D721Med (cell line): Measurements from ENCODE around the gene GALNT12.

Source experiments
- DNase-seq: peaks from one replicate; pipeline ENCODE4 v3.0.0; 2011; ENCODE audit warnings: low spot score; ENCODE audit not compliant: insufficient read length
- FAIRE-seq: peaks from 2 replicates; lab custom pipeline; 2011; peaks lifted over from hg19 to GRCh38; lab: Jason Lieb, UNC
- CTCF ChIP-seq: IDR thresholded peaks from 2 replicates; pipeline ENCODE4 v1.5.1; 2012; ENCODE audit warnings: mild to moderate bottlenecking, control low read depth; ENCODE audit not compliant: insufficient read depth; ENCODE audit errors: missing control alignments

GALNT12 gene

GRCh38 chr9:98810102-98810842, 2.8 kb downstream of the GALNT12 start:
- no peak for TF ChIP-seq CTCF
- no peak for DNase-seq

GRCh38 chr9:98811051-98811650, 3.7 kb downstream of the GALNT12 start:
- FAIRE-seq (no peak), DNase-seq (no peak)
- no peak for TF ChIP-seq CTCF

More at GRCh38 chr9:98810102-98810842, 2.8 kb downstream of the GALNT12 start:
- FAIRE-seq: no peak

- DNase-seq (no peak), FAIRE-seq (no peak)
- TF ChIP-seq CTCF: no peak
Observed at GRCh38 chr9:98815391-98815951, 8.0 kb downstream of the GALNT12 start.

- DNase-seq (no peak), FAIRE-seq (no peak)
- no peak for TF ChIP-seq CTCF
Observed at GRCh38 chr9:98818764-98819163, 11.3 kb downstream of the GALNT12 start.

- DNase-seq (no peak), FAIRE-seq (no peak)
- TF ChIP-seq CTCF: no peak
Observed at GRCh38 chr9:98819231-98819630, 11.8 kb downstream of the GALNT12 start.

- TF ChIP-seq CTCF: no peak
- FAIRE-seq: no peak
- DNase-seq: no peak
Observed at GRCh38 chr9:98821831-98822230, 14.4 kb downstream of the GALNT12 start.

GRCh38 chr9:98822661-98823060, 15.2 kb downstream of the GALNT12 start:
- DNase-seq (no peak), FAIRE-seq (no peak)
- no peak for TF ChIP-seq CTCF
